ENCODE data around the gene ADCY3. TPM values are rescaled to one million over a fixed set of nuclear protein-coding genes. Genes with fewer than 3 reads are reported as not detected.

ADCY3 gene
- total RNA-seq, 1 experiment from 2014 or later, result 39.5 TPM

- no CpG with 5 or more reads among the region's 3 CpGs for WGBS (ENCODE audit: extremely low coverage, insufficient read length, low lambda C conversion rate)
These were observed 66.0 kb downstream of the ADCY3 start for GRCh38 chr2:24853996-24854395.

More at GRCh38 chr2:24853996-24854395, 66.0 kb downstream of the ADCY3 start:
- no peaks in the 10 kb centered on the region for H3K9me3 ChIP-seq (ENCODE audit: control insufficient read depth, low read depth, low read length)
- no peaks in the 10 kb centered on the region for H4K20me1 ChIP-seq (ENCODE audit: control insufficient read depth, insufficient read depth, insufficient read length)
- no peak overlapping the region for H2BK12ac ChIP-seq (ENCODE audit: insufficient read length, low read depth, low read length)
- no peak overlapping the region for H2BK15ac ChIP-seq (ENCODE audit: low read depth, low read length)
- no peak overlapping the region for H3K23ac ChIP-seq (ENCODE audit: insufficient read length, low read depth, low read length)
- H2BK120ac ChIP-seq (ENCODE audit: low read depth, low read length, poor library complexity, severe bottlenecking), result no peak overlapping the region
- H3K14ac ChIP-seq (ENCODE audit: insufficient read depth, low read length), result no peak overlapping the region
- no peaks in the 10 kb centered on the region for H3K27me3 ChIP-seq (ENCODE audit: insufficient read depth, low read length)
- H3K4ac ChIP-seq (ENCODE audit: low read depth, low read length), result no peak overlapping the region
- no peak overlapping the region for H3K27ac ChIP-seq (ENCODE audit: insufficient read length, low read depth, low read length)
- TF ChIP-seq CTCF (conservative IDR thresholded peaks at IDR 0.05), result no peak
- H4K8ac ChIP-seq (replicated peaks; ENCODE audit: insufficient read length, low read depth, low read length), result no peak overlapping the region
- H3T11ph ChIP-seq (ENCODE audit: low read length), result no peak overlapping the region
- H3K27me3 Mint-ChIP-seq (ENCODE audit: low read depth), result no peaks in the 10 kb centered on the region
- no peak overlapping the region for H3K4me3 Mint-ChIP-seq
- H2BK20ac ChIP-seq (ENCODE audit: low read depth, low read length, poor library complexity, severe bottlenecking), result no peak overlapping the region
- H2BK5ac ChIP-seq (ENCODE audit: insufficient read length, low read length), result no peak overlapping the region
- no peak overlapping the region for H4K5ac ChIP-seq (ENCODE audit: insufficient read length, low read depth, low read length)
- H3K4me2 ChIP-seq (ENCODE audit: insufficient read depth, insufficient read length, low read length), result no peak overlapping the region
- H3K18ac ChIP-seq (ENCODE audit: insufficient read length, low read depth, low read length), result no peak overlapping the region
- H3K9me3 Mint-ChIP-seq, result peaks cover 3 to 4% of the 10 kb centered on the region in 2 experiments; a peak in 3 of 5 replicates
- H3K4me1 ChIP-seq (ENCODE audit: insufficient read depth, low read length), result no peaks in the 10 kb centered on the region
- no peaks in the 10 kb centered on the region for H3K23me2 ChIP-seq (ENCODE audit: insufficient read length, low read depth, low read length, poor library complexity, severe bottlenecking)
- H3K56ac ChIP-seq (ENCODE audit: insufficient read length, low read depth, low read length), result no peak overlapping the region
- no peak for DNase-seq
- no peaks in the 10 kb centered on the region for H3K4me1 Mint-ChIP-seq
- peaks cover 3 to 13% (median 12%) of the 10 kb centered on the region in 3 experiments; a peak in 6 of 7 replicates for H3K36me3 Mint-ChIP-seq (ENCODE audit: insufficient read depth in 1 of 3, low read depth in 3 of 3)
- H3K27ac Mint-ChIP-seq, result no peak overlapping the region
- H2AFZ ChIP-seq (ENCODE audit: low read length), result no peak overlapping the region
- no peak overlapping the region for H2AK5ac ChIP-seq (ENCODE audit: insufficient read length, low read length)
- H4K91ac ChIP-seq (ENCODE audit: insufficient read length, low read depth, low read length), result no peak overlapping the region
- H3K9ac ChIP-seq (ENCODE audit: extremely low read depth, insufficient read length, low read length), result no peak overlapping the region
- no peaks in the 10 kb centered on the region for H3K79me2 ChIP-seq (ENCODE audit: insufficient read depth, low read length)
- H3K79me1 ChIP-seq (ENCODE audit: insufficient read depth, low read depth, low read length, poor library complexity, severe bottlenecking), result no peaks in the 10 kb centered on the region

Measured in H9 (cell line).